Measurements from ENCODE around the gene AHNAK.

AHNAK gene

GRCh38 chr11:62545437-62546243, 966 bp downstream of the AHNAK start:
- Histone ChIP-seq H3K27me3 (ENCODE audit: low read length) (no peaks in the 10 kb centered on the region), H3K9me2 (replicated peaks; ENCODE audit: insufficient read depth, low read length) (no peaks in the 10 kb centered on the region), H3K79me2 (ENCODE audit: insufficient read depth, low read length) (no peaks in the 10 kb centered on the region), H3F3A (ENCODE audit: insufficient read depth) (no peaks in the 10 kb centered on the region), H3K9me3 (ENCODE audit: insufficient read depth, low read length) (no peaks in the 10 kb centered on the region), H4K20me1 (ENCODE audit: low read depth, low read length) (no peaks in the 10 kb centered on the region), H3K27ac (ENCODE audit: low read depth, low read length) (no peak overlapping the region), H3K4me3 (ENCODE audit: insufficient read depth, low read length, poor library complexity, severe bottlenecking) (no peak overlapping the region), H2AFZ (ENCODE audit: low read depth, low read length, severe bottlenecking) (no peak overlapping the region), H3K4me2 (ENCODE audit: low read depth, low read length, poor library complexity, severe bottlenecking) (peak overlapping the region; percentile 12), H3K36me3 (ENCODE audit: low read length) (no peaks in the 10 kb centered on the region), H3K9ac (ENCODE audit: low read length) (no peak overlapping the region)
- TF ChIP-seq EZH2phosphoT487 (conservative IDR thresholded peaks at IDR 0.05; ENCODE audit: low read length) (no peak), CTCF (IDR thresholded peaks at IDR 0.05; ENCODE audit: insufficient read depth, low read length, poor library complexity, severe bottlenecking) (no peak)

- Histone ChIP-seq H3K9me2 (replicated peaks; ENCODE audit: insufficient read depth, low read length) (no peaks in the 10 kb centered on the region), H3F3A (ENCODE audit: insufficient read depth) (no peaks in the 10 kb centered on the region), H3K27me3 (ENCODE audit: low read length) (no peaks in the 10 kb centered on the region), H3K36me3 (ENCODE audit: low read length) (no peaks in the 10 kb centered on the region), H3K4me3 (ENCODE audit: insufficient read depth, low read length, poor library complexity, severe bottlenecking) (no peak overlapping the region), H3K9ac (ENCODE audit: low read length) (no peak overlapping the region), H3K27ac (ENCODE audit: low read depth, low read length) (no peak overlapping the region), H3K9me3 (ENCODE audit: insufficient read depth, low read length) (no peaks in the 10 kb centered on the region), H3K4me2 (ENCODE audit: low read depth, low read length, poor library complexity, severe bottlenecking) (no peak overlapping the region), H2AFZ (ENCODE audit: low read depth, low read length, severe bottlenecking) (no peak overlapping the region), H4K20me1 (ENCODE audit: low read depth, low read length) (no peaks in the 10 kb centered on the region), H3K79me2 (ENCODE audit: insufficient read depth, low read length) (no peaks in the 10 kb centered on the region)
- TF ChIP-seq EZH2phosphoT487 (conservative IDR thresholded peaks at IDR 0.05; ENCODE audit: low read length) (no peak), CTCF (IDR thresholded peaks at IDR 0.05; ENCODE audit: insufficient read depth, low read length, poor library complexity, severe bottlenecking) (no peak)
These were observed 1.8 kb downstream of the AHNAK start for GRCh38 chr11:62544581-62545436.

GRCh38 chr11:62543680-62544444, 2.7 kb downstream of the AHNAK start:
- H2AFZ ChIP-seq (ENCODE audit: low read depth, low read length, severe bottlenecking): no peak overlapping the region
- H3K27me3 ChIP-seq (ENCODE audit: low read length): no peaks in the 10 kb centered on the region
- TF ChIP-seq EZH2phosphoT487 (conservative IDR thresholded peaks at IDR 0.05; ENCODE audit: low read length) (no peak), CTCF (IDR thresholded peaks at IDR 0.05; ENCODE audit: insufficient read depth, low read length, poor library complexity, severe bottlenecking) (no peak)
- H3K4me3 ChIP-seq (ENCODE audit: insufficient read depth, low read length, poor library complexity, severe bottlenecking): no peak overlapping the region
- H3K4me2 ChIP-seq (ENCODE audit: low read depth, low read length, poor library complexity, severe bottlenecking): no peak overlapping the region
- H3K9me2 ChIP-seq (replicated peaks; ENCODE audit: insufficient read depth, low read length): no peaks in the 10 kb centered on the region
- H4K20me1 ChIP-seq (ENCODE audit: low read depth, low read length): no peaks in the 10 kb centered on the region
- H3F3A ChIP-seq (ENCODE audit: insufficient read depth): no peaks in the 10 kb centered on the region
- no peak overlapping the region for H3K9ac ChIP-seq (ENCODE audit: low read length)
- H3K9me3 ChIP-seq (ENCODE audit: insufficient read depth, low read length): no peaks in the 10 kb centered on the region
- H3K36me3 ChIP-seq (ENCODE audit: low read length): no peaks in the 10 kb centered on the region
- no peaks in the 10 kb centered on the region for H3K79me2 ChIP-seq (ENCODE audit: insufficient read depth, low read length)
- H3K27ac ChIP-seq (ENCODE audit: low read depth, low read length): no peak overlapping the region
